ENCODE measurements around the gene LYSET.
A peak's percentile ranks its signal among the peaks of the same experiment; 100 is the strongest.
"Not testable (repeated sequence)": the region's sequence is repeated elsewhere in the genome, so short reads cannot be mapped to it uniquely, and the experiment has no call there.

Gene LYSET

GRCh38 chr14:93223565-93223964, 38.4 kb downstream of the LYSET start:
- DNase-seq (ENCODE audit: low spot score) = no peak

GRCh38 chr14:93228550-93228949, 43.4 kb downstream of the LYSET start:
- no peak for DNase-seq (ENCODE audit: low spot score)

GRCh38 chr14:93230539-93230938, 45.4 kb downstream of the LYSET start:
- DNase-seq (ENCODE audit: low spot score) = no peak

GRCh38 chr14:93231129-93231979, 46.2 kb downstream of the LYSET start:
- DNase-seq (ENCODE audit: low spot score) = peak; percentile 65

- DNase-seq (ENCODE audit: low spot score) = no peak
Measured at GRCh38 chr14:93232159-93232558, 47.0 kb downstream of the LYSET start.

- DNase-seq (ENCODE audit: low spot score) = not testable (repeated sequence)
Measured at GRCh38 chr14:93233078-93233477, 48.0 kb downstream of the LYSET start.

GRCh38 chr14:93234798-93235197, 49.7 kb downstream of the LYSET start:
- no peak for DNase-seq (ENCODE audit: low spot score)
